Hematopoietic multipotent progenitor cell treated with erythropoietin and hydrocortisone succinate and interleukin-3 and kit ligand, for 4 days (in vitro differentiated cells): ENCODE results near the gene ST6GAL2.
A peak's percentile ranks its signal among the peaks of the same experiment; 100 is the strongest.

ENCODE experiments used
- DNase-seq: peaks from one replicate; pipeline ENCODE4 v3.0.0-alpha.2; 2015

Gene ST6GAL2

DNA sequence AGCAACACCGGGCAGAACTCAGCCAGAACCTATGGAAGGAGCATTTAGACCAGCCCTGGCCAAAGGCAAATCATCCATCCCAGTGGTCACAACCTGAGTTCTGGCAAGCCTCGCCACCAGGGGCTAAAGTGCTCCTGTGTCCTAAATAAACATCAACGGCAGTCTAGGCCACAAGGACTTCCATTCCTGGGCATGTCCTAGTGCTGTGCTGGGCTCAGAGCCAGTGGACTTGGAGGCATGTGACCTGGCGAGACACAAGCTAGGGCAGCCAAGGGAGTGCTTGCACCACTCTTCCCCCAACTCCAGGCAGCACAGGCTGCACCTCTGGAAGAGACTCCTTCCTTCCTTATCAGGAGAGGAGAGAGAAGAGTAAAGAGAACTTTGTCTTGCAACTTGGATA is 69.0 kb downstream of the ST6GAL2 start:
- no peak for DNase-seq

DNA sequence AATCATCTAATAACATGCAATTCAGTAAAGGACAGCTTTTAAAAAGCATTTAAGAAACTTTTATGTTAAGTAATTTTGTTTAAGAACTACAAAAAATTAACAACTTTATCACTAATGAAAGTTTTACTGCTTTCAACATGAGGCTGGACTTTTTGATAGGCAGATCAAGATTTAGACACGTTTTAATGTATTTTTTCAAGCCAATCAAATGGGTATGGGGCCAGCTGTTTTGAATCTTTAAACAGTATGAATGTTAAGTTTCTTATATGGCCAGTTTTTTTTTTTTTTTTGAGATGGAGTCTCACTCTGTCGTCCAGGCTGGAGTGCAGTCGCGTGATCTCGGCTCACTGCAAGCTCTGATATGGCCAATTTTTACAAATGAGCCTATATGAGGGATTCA is 73.1 kb downstream of the ST6GAL2 start:
- DNase-seq: no peak

- no peak for DNase-seq
Measured at GRCh38 chr2:106812383-106812782, 73.6 kb downstream of the ST6GAL2 start.

DNA sequence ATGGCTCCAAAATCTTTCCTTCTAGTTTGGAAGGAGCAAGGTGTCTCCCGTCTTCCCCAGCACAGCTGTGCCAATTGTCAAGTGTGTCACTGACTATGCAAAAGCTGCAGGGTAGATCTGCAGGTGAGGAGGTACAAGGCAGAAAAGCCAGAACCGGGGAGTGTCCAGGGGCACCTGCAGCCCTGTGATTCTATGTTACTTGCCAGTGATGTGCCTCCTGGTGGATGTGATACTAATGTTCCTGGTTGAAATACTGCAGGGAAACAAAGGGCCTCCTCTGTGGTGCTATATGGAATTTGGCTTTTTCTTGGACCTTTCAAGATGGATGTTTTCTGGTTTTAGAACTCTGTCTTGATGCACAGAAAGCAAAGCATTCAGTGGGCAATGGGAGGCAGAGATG is 80.3 kb downstream of the ST6GAL2 start:
- no peak for DNase-seq

- no peak for DNase-seq
Measured at GRCh38 chr2:106804161-106804560, 81.8 kb downstream of the ST6GAL2 start.

- DNase-seq: no peak
Measured at GRCh38 chr2:106800976-106801655, 84.9 kb downstream of the ST6GAL2 start.

- DNase-seq: no peak
Measured at GRCh38 chr2:106800180-106800579, 85.8 kb downstream of the ST6GAL2 start.

- DNase-seq: no peak
Measured at GRCh38 chr2:106798826-106799552, 87.0 kb downstream of the ST6GAL2 start.

GRCh38 chr2:106797494-106797893 is 88.5 kb downstream of the ST6GAL2 start:
- DNase-seq: no peak

GRCh38 chr2:106792671-106793070 is 93.3 kb downstream of the ST6GAL2 start:
- DNase-seq: no peak

GRCh38 chr2:106789185-106789584 is 96.8 kb downstream of the ST6GAL2 start:
- peak; percentile 13 for DNase-seq

GRCh38 chr2:106782681-106783080 is 103.3 kb downstream of the ST6GAL2 start:
- no peak for DNase-seq

DNA sequence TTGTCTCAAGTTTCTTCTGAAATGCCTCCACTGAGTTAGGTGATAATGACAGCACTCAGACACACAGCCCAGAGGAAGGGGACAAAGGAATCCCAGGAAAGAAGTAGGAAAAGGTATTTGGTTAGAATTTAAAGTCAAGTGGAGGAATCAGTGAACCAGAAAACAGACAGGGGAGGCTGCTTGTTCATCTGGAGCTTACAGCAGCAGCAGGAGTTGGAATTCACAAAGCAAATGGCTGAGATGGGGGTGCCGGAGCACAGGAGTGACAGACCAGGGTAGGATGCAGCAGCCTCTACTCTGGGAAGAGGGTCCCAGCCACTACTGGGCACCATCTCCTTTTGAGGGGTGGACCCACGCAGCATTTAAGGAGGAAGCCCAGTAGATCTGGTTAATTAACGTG is 104.8 kb downstream of the ST6GAL2 start:
- no peak for DNase-seq

DNA sequence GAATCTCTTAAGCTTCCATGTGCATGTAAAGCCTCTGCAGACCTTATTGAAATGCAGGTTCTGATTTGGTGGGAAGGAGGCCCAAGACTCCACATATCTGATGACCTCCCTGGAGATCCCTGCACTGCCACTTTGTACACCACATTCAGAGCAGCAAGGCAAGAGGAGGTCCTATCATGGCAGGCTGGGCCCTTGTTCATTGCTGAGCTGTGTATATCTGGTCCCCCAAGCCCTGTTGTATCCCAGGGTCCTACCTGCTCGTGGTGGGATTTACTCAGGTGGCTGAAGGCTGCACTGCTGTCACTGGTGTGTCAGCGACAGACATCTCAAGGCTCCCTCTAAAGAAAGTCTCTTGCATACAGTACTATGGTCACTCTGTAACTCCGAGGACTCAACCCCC is 114.2 kb downstream of the ST6GAL2 start:
- no peak for DNase-seq

- no peak for DNase-seq
Measured at GRCh38 chr2:106770986-106771385, 115.0 kb downstream of the ST6GAL2 start.

DNA sequence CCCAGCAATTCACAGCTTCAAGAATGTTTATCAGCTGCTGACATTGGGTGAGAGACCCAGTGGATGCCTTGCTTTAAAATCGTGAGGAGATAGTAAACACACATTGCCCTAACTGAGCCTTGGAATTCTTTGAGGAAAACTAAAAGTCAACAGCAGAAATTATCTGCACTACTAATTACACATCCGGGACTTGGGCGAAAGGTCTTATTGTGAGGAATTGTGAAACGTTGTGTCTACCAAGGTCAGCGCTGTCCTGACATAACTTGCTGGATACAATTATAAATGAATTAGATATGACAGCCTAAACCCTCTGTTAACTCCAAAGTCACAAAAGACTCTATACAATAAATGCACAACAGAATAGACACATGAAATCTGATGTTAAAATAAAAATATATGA is 121.4 kb downstream of the ST6GAL2 start:
- DNase-seq: no peak

DNA sequence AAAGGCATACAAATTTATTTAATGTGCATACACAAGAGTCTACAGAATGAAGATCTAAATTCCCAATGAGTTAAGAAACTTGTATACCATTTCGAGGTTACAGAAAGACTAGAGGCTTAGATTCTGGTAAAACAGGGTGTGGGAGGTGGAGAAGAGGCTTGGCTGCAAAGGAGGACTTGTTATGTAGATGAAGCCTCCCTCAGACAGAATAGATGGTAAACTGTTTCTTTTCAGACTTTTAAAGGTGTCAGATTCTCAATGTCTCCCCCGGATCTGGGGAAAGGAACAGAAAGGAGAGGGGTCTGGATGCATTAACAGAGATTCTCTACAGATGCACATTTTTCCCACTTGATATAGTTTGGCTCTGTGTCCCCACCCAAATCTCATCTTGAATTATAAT is 126.0 kb downstream of the ST6GAL2 start:
- DNase-seq: no peak

- no peak for DNase-seq
Measured at GRCh38 chr2:106758901-106759497, 127.0 kb downstream of the ST6GAL2 start.
